Small intestine (tissue), 7 donors: Measurements from ENCODE around the gene RPLP1. TPM values are rescaled to one million over a fixed set of nuclear protein-coding genes. Genes with fewer than 3 reads are reported as not detected.
A peak's percentile ranks its signal among the peaks of the same experiment; 100 is the strongest.

Source experiments
- DNase-seq, 2 donors: peaks; one replicate each; pipeline versions ENCODE4 v3.0.0 to v3.0.0-alpha.2; 2013
- FAIRE-seq: peaks from 2 replicates; lab custom pipeline; 2012; peaks lifted over from hg19 to GRCh38; lab: Jason Lieb, UNC
- H3K27ac ChIP-seq, 3 donors: one replicate each; pipeline ENCODE4 v1.5.1; 2013; ENCODE audit warnings: low read length in 2 of 3, mild to moderate bottlenecking in 2 of 3, control low read depth in 1 of 3, inconsistent platforms in 1 of 3, low read depth in 1 of 3, moderate library complexity in 1 of 3
- H3K27me3 ChIP-seq, 3 donors: one replicate each; pipeline ENCODE4 v1.6.1; 2013; ENCODE audit warnings: low read length in 3 of 3, inconsistent platforms in 1 of 3; ENCODE audit not compliant: control insufficient read depth in 3 of 3, insufficient read depth in 3 of 3
- H3K36me3 ChIP-seq, 3 donors: one replicate each; pipeline ENCODE4 v1.6.1; 2013; ENCODE audit warnings: low read length in 3 of 3, inconsistent platforms in 1 of 3, low read depth in 1 of 3, mild to moderate bottlenecking in 1 of 3, moderate library complexity in 1 of 3; ENCODE audit not compliant: control insufficient read depth in 3 of 3, insufficient read depth in 2 of 3
- H3K4me1 ChIP-seq, 3 donors: one replicate each; pipeline ENCODE4 v1.6.1; 2013; ENCODE audit warnings: low read length in 2 of 3, inconsistent platforms in 1 of 3, low read depth in 1 of 3, mild to moderate bottlenecking in 1 of 3, moderate library complexity in 1 of 3; ENCODE audit not compliant: control insufficient read depth in 3 of 3, insufficient read depth in 2 of 3
- H3K4me3 ChIP-seq, 3 donors: one replicate each; pipeline ENCODE4 v1.5.1; 2013; ENCODE audit warnings: low read length in 3 of 3, control low read depth in 1 of 3, inconsistent platforms in 1 of 3, low read depth in 1 of 3, mild to moderate bottlenecking in 1 of 3, moderate library complexity in 1 of 3
- H3K9me3 ChIP-seq, 2 donors: one replicate each; pipeline ENCODE4 v1.6.1; 2013; ENCODE audit warnings: low read depth in 1 of 2, low read length in 1 of 2; ENCODE audit not compliant: control insufficient read depth in 2 of 2, insufficient read depth in 1 of 2
- WGBS, 3 donors: extraction: QIAGEN DNeasy Blood & Tissue Kit; methylation state at CpG; one replicate each; pipeline ENCODE4 v1.1.7; 2013; 5-methylcytosine and 5-hydroxymethylcytosine counted together
- polyA plus RNA-seq, 4 donors: library from polyadenylated mRNA; stranded (reverse) in 3 of 4; unstranded in 1 of 4; fragments of 200-250 nt in 3 of 4; fragments of 120-200 nt in 1 of 4; gene quantifications; one replicate each; pipeline versions ENCODE4 v1.2.1 to v1.2.3, GENCODE V29; 2013
- donor health status: healthy with polysubstance abuse.
- donor health status: control.
- donor health status: control.
- donor health status: Bipolar disorder and iron deficiency.
- donor health status: healthy.

RPLP1 gene
- polyA plus RNA-seq, 4 donors, result 975 to 2,388 (median 1,894) TPM

- no peaks in the 10 kb centered on the region for H3K27me3 ChIP-seq
- peaks cover 2 to 9% (median 8%) of the 10 kb centered on the region in 3 donors for H3K4me1 ChIP-seq
- no peak for FAIRE-seq
- H3K4me3 ChIP-seq, result no peak overlapping the region
- 83 to 88% (median 85%) methylated on average over 13 of the region's 13 CpGs for WGBS, 3 donors
- no peaks in the 10 kb centered on the region for H3K9me3 ChIP-seq
- no peak overlapping the region for H3K27ac ChIP-seq
- DNase-seq, result no peak
- peaks cover 0 to 18% (median 9%) of the 10 kb centered on the region in 3 donors for H3K36me3 ChIP-seq
Observed at GRCh38 chr15:69456208-69457166, 3.9 kb downstream of the RPLP1 start.

GRCh38 chr15:69457304-69458280 lies 5.0 kb downstream of the RPLP1 start:
- H3K9me3 ChIP-seq, result no peaks in the 10 kb centered on the region
- WGBS, 3 donors, result 78 to 85% (median 82%) methylated on average over 8 of the region's 8 CpGs
- H3K27ac ChIP-seq, result no peak overlapping the region
- peaks cover 0 to 18% (median 9%) of the 10 kb centered on the region in 3 donors for H3K36me3 ChIP-seq
- H3K4me1 ChIP-seq, result peaks cover 2 to 9% (median 4%) of the 10 kb centered on the region in 3 donors
- no peak for DNase-seq
- no peaks in the 10 kb centered on the region for H3K27me3 ChIP-seq
- FAIRE-seq, result no peak
- no peak overlapping the region for H3K4me3 ChIP-seq

- Histone ChIP-seq H3K27ac (no peak overlapping the region), H3K9me3 (no peaks in the 10 kb centered on the region), H3K27me3 (no peaks in the 10 kb centered on the region), H3K4me3 (no peak overlapping the region), H3K4me1 (peaks cover 2 to 9% (median 9%) of the 10 kb centered on the region in 3 donors), H3K36me3 (peaks cover 0 to 17% (median 9%) of the 10 kb centered on the region in 3 donors)
- no peak for DNase-seq
- WGBS, 3 donors, result 70 to 78% (median 70%) methylated on average over 2 of the region's 2 CpGs
- no peak for FAIRE-seq
Observed at GRCh38 chr15:69459066-69459465, 6.4 kb downstream of the RPLP1 start.

- no peak overlapping the region for H3K27ac ChIP-seq
- H3K9me3 ChIP-seq, result no peaks in the 10 kb centered on the region
- H3K4me1 ChIP-seq, result peaks cover 0 to 7% (median 0%) of the 10 kb centered on the region in 3 donors
- 14 to 46% (median 39%) methylated on average over 1 of the region's 1 CpG for WGBS, 3 donors
- peaks cover 0 to 12% (median 8%) of the 10 kb centered on the region in 3 donors for H3K36me3 ChIP-seq
- H3K4me3 ChIP-seq, result no peak overlapping the region
- no peak for DNase-seq
- no peaks in the 10 kb centered on the region for H3K27me3 ChIP-seq
- FAIRE-seq, result no peak
Observed at GRCh38 chr15:69460481-69460880, 7.9 kb downstream of the RPLP1 start.

GRCh38 chr15:69462030-69462492 lies 9.4 kb downstream of the RPLP1 start:
- Histone ChIP-seq H3K27ac (peak overlapping the region in 2 of 3 donors; percentile 3 to 63), H3K4me3 (peak overlapping the region in 2 of 3 donors; percentile 36 to 69), H3K4me1 (peaks cover 0 to 8% (median 0%) of the 10 kb centered on the region in 3 donors), H3K36me3 (peaks cover 0 to 4% (median 2%) of the 10 kb centered on the region in 3 donors), H3K9me3 (no peaks in the 10 kb centered on the region), H3K27me3 (no peaks in the 10 kb centered on the region)
- DNase-seq (peak in 1 of 2 donors; percentile 40), FAIRE-seq (no peak)
- WGBS, 3 donors, result 32 to 68% (median 44%) methylated on average over 23 of the region's 23 CpGs

GRCh38 chr15:69462493-69463181 lies 10.0 kb downstream of the RPLP1 start:
- DNase-seq (peak; percentile 98), FAIRE-seq (no peak)
- Histone ChIP-seq H3K36me3 (peaks cover 0 to 4% (median 2%) of the 10 kb centered on the region in 3 donors), H3K27ac (peak overlapping the region; percentile 77 to 99 (median 95)), H3K27me3 (no peaks in the 10 kb centered on the region), H3K9me3 (no peaks in the 10 kb centered on the region), H3K4me3 (peak overlapping the region; percentile 14 to 69 (median 36)), H3K4me1 (peaks cover 0 to 13% (median under 1%) of the 10 kb centered on the region in 3 donors)
- 1 to 5% (median 1%) methylated on average over 45 to 46 of the region's 46 CpGs for WGBS, 3 donors

- FAIRE-seq (no peak), DNase-seq (no peak)
- Histone ChIP-seq H3K4me3 (peak overlapping the region; percentile 14 to 69 (median 36)), H3K4me1 (peaks cover 0 to 19% (median 3%) of the 10 kb centered on the region in 3 donors), H3K27me3 (no peaks in the 10 kb centered on the region), H3K9me3 (no peaks in the 10 kb centered on the region), H3K36me3 (no peaks in the 10 kb centered on the region), H3K27ac (peak overlapping the region; percentile 77 to 99 (median 95))
- 14 to 17% (median 16%) methylated on average over 12 to 13 of the region's 13 CpGs for WGBS, 3 donors
Observed at GRCh38 chr15:69463182-69463756, 10.7 kb downstream of the RPLP1 start.
